ENCODE results near the gene PXDN. TPM values are rescaled to one million over a fixed set of nuclear protein-coding genes. Genes with fewer than 3 reads are reported as not detected.
A peak's percentile ranks its signal among the peaks of the same experiment; 100 is the strongest.

PXDN gene
- total and polyA plus RNA-seq, 2 of the 4 experiments (the other 2 are of a cell fraction) = 153 to 332 TPM

GRCh38 chr2:1598041-1598710 lies 146.1 kb downstream of the PXDN start:
- peak overlapping the region; percentile 94; the same call in 1 of the 2 replicates for H2BK20ac ChIP-seq (ENCODE audit: low read depth, low read length)
- peaks cover 0 to 3% of the 10 kb centered on the region in 2 experiments; a peak in 1 of 4 replicates for H3K79me1 ChIP-seq (ENCODE audit: low read depth in 1 of 2, low read length in 2 of 2)
- 0 out of 3 replicates have a peak overlapping the region, but pooled peaks have one; percentile 21 for H2BK15ac ChIP-seq (ENCODE audit: low read depth, low read length)
- H3K23ac ChIP-seq (ENCODE audit: low read depth, low read length) = no peak overlapping the region
- H3K4ac ChIP-seq (ENCODE audit: low read depth, low read length) = peak overlapping the region; percentile 95
- intact Hi-C loops (cut with micrococcal nuclease) = no loop called here
- TF ChIP-seq BHLHE40 (IDR thresholded peaks at IDR 0.05; ENCODE audit: low read depth, low read length) (no peak), NFE2L2 (IDR thresholded peaks at IDR 0.05; ENCODE audit: low read depth, low read length) (no peak), ELK1 (IDR thresholded peaks at IDR 0.05; ENCODE audit: borderline replicate concordance, low read depth, low read length) (no peak), CHD1 (IDR thresholded peaks at IDR 0.05; ENCODE audit: low read depth, low read length) (no peak), MAFK (IDR thresholded peaks at IDR 0.05; ENCODE audit: low read depth, low read length) (no peak), CEBPB (IDR thresholded peaks at IDR 0.05; ENCODE audit: low read depth, low read length) (no peak), RFX5 (IDR thresholded peaks at IDR 0.05; ENCODE audit: low read depth, low read length) (no peak), MAZ (IDR thresholded peaks at IDR 0.05; ENCODE audit: borderline replicate concordance, low read depth, low read length) (no peak), RAD21 (IDR thresholded peaks at IDR 0.05; ENCODE audit: low read length) (no peak), CTCF (conservative IDR thresholded peaks at IDR 0.05; ENCODE audit: low read depth, low read length) (no peak), USF2 (IDR thresholded peaks at IDR 0.05; ENCODE audit: low read depth, low read length) (no peak), POLR2A (IDR thresholded peaks at IDR 0.05; ENCODE audit: low read depth, low read length) (no peak), MXI1 (IDR thresholded peaks at IDR 0.05; ENCODE audit: borderline replicate concordance, low read depth, low read length) (no peak), RCOR1 (IDR thresholded peaks at IDR 0.05; ENCODE audit: insufficient replicate concordance, low read length) (no peak)
- H3K4me2 ChIP-seq (ENCODE audit: low read depth, low read length) = no peak overlapping the region
- no peak overlapping the region for H3K27ac ChIP-seq (ENCODE audit: insufficient read depth, low read length)
- 78% methylated on average over 7 of the region's 20 CpGs; no CpG with 5 or more reads in 1 of the 2 experiments for WGBS, 2 experiments (ENCODE audit: extremely low coverage in 2 of 2, insufficient read length in 1 of 2)
- H4K91ac ChIP-seq (ENCODE audit: insufficient read depth, low read depth, low read length) = no peak overlapping the region
- no peak overlapping the region for H3K18ac ChIP-seq (ENCODE audit: low read depth, low read length)
- H3K36me3 ChIP-seq (ENCODE audit: control insufficient read depth, insufficient read depth, low read length) = no peaks in the 10 kb centered on the region
- no peak overlapping the region for H3K9ac ChIP-seq (ENCODE audit: low read depth, low read length)
- H3K27me3 ChIP-seq (ENCODE audit: control insufficient read depth, insufficient read depth, low read length) = no peaks in the 10 kb centered on the region
- DNase-seq (no peak), ATAC-seq (ENCODE audit: low read depth) (no peak)
- no TSS peak for BruUV-seq (replicated peaks)
- in situ Hi-C loops (cut with MboI; ENCODE audit: low sequenced_read_pairs) = loop anchor here (25.0 kb wide), 1 partner anchor 164 kb away; no protein-coding TSS in a partner anchor
- H4K8ac ChIP-seq (ENCODE audit: low read depth in 2 of 2, low read length in 2 of 2) = no peak overlapping the region
- H4K5ac ChIP-seq (ENCODE audit: low read depth, low read length) = no peak overlapping the region
- H3K14ac ChIP-seq (replicated peaks; ENCODE audit: low read depth, low read length) = no peak overlapping the region
- H3K4me3 ChIP-seq (ENCODE audit: insufficient read depth, low read depth, low read length) = no peak overlapping the region
- no peak overlapping the region for H2BK5ac ChIP-seq (ENCODE audit: low read depth, low read length, poor library complexity, severe bottlenecking)
- ChIA-PET POLR2A (ENCODE audit: unreplicated experiment) (no interaction called here), CTCF (no interaction called here)
- dilution Hi-C loops (cut with HindIII; ENCODE audit: low sequenced_read_pairs, unreplicated experiment) = no loop called here
- no peaks in the 10 kb centered on the region for H3K9me3 ChIP-seq (ENCODE audit: control insufficient read depth, insufficient read depth, low read length)
- H2AK5ac ChIP-seq (ENCODE audit: low read depth, low read length) = peak overlapping the region; percentile 2; the same call in 1 of the 2 replicates
- H2BK120ac ChIP-seq (ENCODE audit: low read depth, low read length) = no peak overlapping the region; the same call in 1 of the 2 replicates
- no peak overlapping the region for H2AFZ ChIP-seq (replicated peaks; ENCODE audit: low read length, poor library complexity)
- peaks cover 8% of the 10 kb centered on the region for H4K20me1 ChIP-seq (ENCODE audit: insufficient read depth, low read length)
- no peak overlapping the region for H3K56ac ChIP-seq (ENCODE audit: extremely low read depth, insufficient read depth, low read length)
- peaks cover 30% of the 10 kb centered on the region for H3K4me1 ChIP-seq (ENCODE audit: control insufficient read depth, insufficient read depth, low read length)
- H2AK9ac ChIP-seq (replicated peaks; ENCODE audit: low read depth, low read length, poor library complexity) = peak overlapping the region; percentile 45
- peaks cover 49% of the 10 kb centered on the region for H3K9me1 ChIP-seq (ENCODE audit: insufficient read depth, low read length)
